ENCODE data around the gene SNRPF. TPM values are rescaled to one million over a fixed set of nuclear protein-coding genes. Genes with fewer than 3 reads are reported as not detected.

Gene SNRPF
- total RNA-seq, 1 donor, result 15.0 TPM

DNA sequence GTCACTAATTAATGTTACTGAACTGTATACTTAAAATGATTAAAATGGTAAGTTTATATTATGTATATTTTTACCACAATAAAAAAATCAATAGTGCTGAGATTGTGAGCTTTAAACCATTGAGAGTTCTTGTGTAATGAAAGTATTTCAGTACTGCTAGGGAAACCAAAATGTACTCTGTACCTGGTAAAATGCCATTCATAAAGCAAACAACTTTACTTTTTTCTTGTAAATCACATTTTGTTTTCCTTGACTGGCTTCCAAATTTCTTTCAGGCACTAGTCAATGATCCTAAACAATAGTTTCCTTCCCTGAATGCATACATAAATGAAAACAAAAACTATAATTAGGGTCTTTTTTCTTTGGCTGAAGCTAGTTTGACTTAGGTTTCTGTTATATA, 29.4 kb upstream of the SNRPF start:
- no peak for TF ChIP-seq CTCF (IDR thresholded peaks at IDR 0.05; ENCODE audit: insufficient read depth, low read length)
- H3K4me3 ChIP-seq (ENCODE audit: low read depth, low read length), result no peak overlapping the region
- DNase-seq (ENCODE audit: low read depth), result no peak

DNA sequence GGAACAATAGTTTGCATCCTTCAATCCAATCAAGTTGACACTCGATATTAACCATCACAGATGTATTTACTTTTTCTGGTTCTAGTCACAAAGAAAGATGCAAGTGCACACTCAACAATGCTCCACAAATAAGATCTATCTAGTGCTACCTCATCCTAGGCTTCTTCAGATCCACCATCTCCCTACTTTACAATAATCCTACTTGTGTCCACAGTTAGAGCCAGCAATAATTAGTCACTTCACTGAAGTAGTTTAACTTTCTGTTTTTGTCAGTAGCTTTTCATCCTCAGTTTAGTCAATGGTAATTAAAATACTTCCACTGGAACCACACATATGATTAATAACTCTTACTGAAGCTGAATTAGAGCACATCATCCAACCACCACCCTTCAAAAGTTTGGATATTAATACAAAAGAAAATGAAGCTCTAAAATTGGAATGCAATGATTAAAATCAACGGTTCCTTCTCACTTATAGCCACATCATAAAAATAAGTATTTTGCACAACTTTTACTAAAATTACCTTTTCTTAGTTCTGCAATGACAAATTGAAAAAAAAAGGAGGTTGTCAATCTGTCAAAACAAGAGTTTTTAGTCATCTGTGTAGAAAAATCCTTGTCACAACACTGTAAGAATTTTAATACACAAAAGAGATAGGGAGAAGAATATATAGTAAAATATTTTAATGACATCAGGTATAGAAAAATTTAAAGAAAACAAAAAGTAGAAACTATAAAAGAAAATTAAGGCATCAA, 28.2 kb upstream of the SNRPF start:
- no peak for DNase-seq (ENCODE audit: low read depth)
- no peak for TF ChIP-seq CTCF (IDR thresholded peaks at IDR 0.05; ENCODE audit: insufficient read depth, low read length)
- H3K4me3 ChIP-seq (ENCODE audit: low read depth, low read length), result no peak overlapping the region

DNA sequence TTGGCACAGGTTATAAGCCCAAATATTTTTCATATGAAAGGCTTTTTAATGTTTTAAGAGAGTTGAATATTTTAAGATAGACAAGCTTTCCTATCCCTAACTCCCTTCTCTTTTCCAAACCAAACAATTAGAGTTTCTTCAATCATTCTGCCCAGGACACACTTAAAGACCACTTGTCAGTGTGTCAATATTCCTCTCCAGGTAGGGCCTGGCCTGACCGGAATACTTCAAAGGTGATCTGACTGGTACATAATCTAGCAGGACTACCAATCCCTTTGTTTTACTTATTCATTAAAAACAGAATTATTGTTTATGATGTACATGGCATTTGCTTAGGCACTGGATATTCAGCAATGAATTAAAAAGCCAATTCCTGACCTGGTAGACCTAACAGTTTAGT, 24.2 kb upstream of the SNRPF start:
- no peak for TF ChIP-seq CTCF (IDR thresholded peaks at IDR 0.05; ENCODE audit: insufficient read depth, low read length)
- no peak overlapping the region for H3K4me3 ChIP-seq (ENCODE audit: low read depth, low read length)
- DNase-seq (ENCODE audit: low read depth), result no peak

- peak; percentile 83 for DNase-seq (ENCODE audit: low read depth)
- H3K4me3 ChIP-seq (ENCODE audit: low read depth, low read length), result no peak overlapping the region
- TF ChIP-seq CTCF (IDR thresholded peaks at IDR 0.05; ENCODE audit: insufficient read depth, low read length), result no peak
These were observed 22.6 kb upstream of the SNRPF start for GRCh38 chr12:95836185-95836609.

- H3K4me3 ChIP-seq (ENCODE audit: low read depth, low read length), result peak overlapping the region; percentile 33
- peak; percentile 78 for DNase-seq (ENCODE audit: low read depth)
- no peak for TF ChIP-seq CTCF (IDR thresholded peaks at IDR 0.05; ENCODE audit: insufficient read depth, low read length)
These were observed 22.0 kb upstream of the SNRPF start for GRCh38 chr12:95836630-95837239.

- no peak for DNase-seq (ENCODE audit: low read depth)
- no peak for TF ChIP-seq CTCF (IDR thresholded peaks at IDR 0.05; ENCODE audit: insufficient read depth, low read length)
- no peak overlapping the region for H3K4me3 ChIP-seq (ENCODE audit: low read depth, low read length)
These were observed 21.3 kb upstream of the SNRPF start for GRCh38 chr12:95837240-95838038.
